ENCODE results near the gene EFHC2.

Gene EFHC2

DNA sequence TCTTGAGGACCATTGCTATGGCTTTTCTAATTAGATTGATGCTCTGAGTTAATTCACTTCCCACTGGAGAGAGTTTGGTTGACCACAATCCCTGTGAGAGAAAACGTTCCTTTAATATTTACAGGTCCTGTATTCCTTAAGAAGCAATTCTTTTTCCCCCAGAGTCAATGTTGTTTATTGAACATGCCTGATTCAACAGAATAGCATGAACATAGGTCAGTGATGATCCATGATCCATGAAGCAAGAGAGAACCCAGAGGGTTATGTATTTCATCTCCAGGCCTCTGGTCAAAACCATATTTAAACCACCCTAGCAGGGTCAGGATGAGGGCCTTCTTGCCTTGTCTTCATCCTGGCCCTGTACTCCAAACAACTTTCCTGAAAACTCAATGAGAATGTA lies 39.4 kb upstream of the EFHC2 start:
- ATAC-seq, result no peak
- TF ChIP-seq ISL1 (CRISPR knock-in tag; IDR thresholded peaks at IDR 0.05) (no peak), RARB (CRISPR knock-in tag; IDR thresholded peaks at IDR 0.05) (no peak), ZC3H10 (CRISPR knock-in tag; IDR thresholded peaks at IDR 0.05) (no peak), ZNF70 (CRISPR knock-in tag; IDR thresholded peaks at IDR 0.05) (no peak), CSRNP3 (CRISPR knock-in tag; IDR thresholded peaks at IDR 0.05) (no peak), ZNF8 (CRISPR knock-in tag; IDR thresholded peaks at IDR 0.05) (no peak), OSR1 (CRISPR knock-in tag; IDR thresholded peaks at IDR 0.05) (no peak)

GRCh38 chrX:44352758-44353157 lies 9.3 kb upstream of the EFHC2 start:
- ATAC-seq, result no peak
- TF ChIP-seq OSR1 (CRISPR knock-in tag; IDR thresholded peaks at IDR 0.05) (no peak), ARNTL (CRISPR knock-in tag; IDR thresholded peaks at IDR 0.05; ENCODE audit: borderline replicate concordance, low read depth) (no peak), ZNF565 (CRISPR knock-in tag; conservative IDR thresholded peaks at IDR 0.05; ENCODE audit: low read depth) (no peak), SNAI2 (CRISPR knock-in tag; IDR thresholded peaks at IDR 0.05) (no peak), ZNF70 (CRISPR knock-in tag; IDR thresholded peaks at IDR 0.05) (no peak), TOX (CRISPR knock-in tag; IDR thresholded peaks at IDR 0.05; ENCODE audit: borderline replicate concordance) (no peak), BACH2 (CRISPR knock-in tag; IDR thresholded peaks at IDR 0.05; ENCODE audit: borderline replicate concordance) (no peak), CREB5 (CRISPR knock-in tag; IDR thresholded peaks at IDR 0.05; ENCODE audit: low read depth) (no peak), CSDC2 (CRISPR knock-in tag; IDR thresholded peaks at IDR 0.05) (no peak), ISL1 (CRISPR knock-in tag; IDR thresholded peaks at IDR 0.05) (no peak)

DNA sequence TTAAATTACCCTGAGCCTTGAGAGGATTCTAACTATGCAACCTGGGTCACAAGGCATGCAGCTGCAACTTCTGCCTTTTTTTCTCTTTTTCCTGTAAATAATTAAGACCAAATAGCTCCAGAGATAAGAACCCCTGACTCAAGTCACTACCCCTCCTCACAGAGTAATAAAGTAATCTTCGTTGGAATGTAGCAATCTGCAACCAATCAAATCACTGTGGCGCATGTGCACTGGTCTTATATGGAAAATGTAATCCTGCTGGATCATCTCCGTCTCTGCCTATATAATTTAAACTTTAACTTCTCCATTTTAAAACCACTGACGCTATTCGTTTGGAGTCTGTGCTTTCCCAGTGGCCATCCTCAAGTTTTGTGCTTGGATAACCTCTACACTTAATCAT lies 6.1 kb upstream of the EFHC2 start:
- TF ChIP-seq ZFP30 (CRISPR knock-in tag; IDR thresholded peaks at IDR 0.05), result no peak
- TF ChIP-seq ZNF8 (CRISPR knock-in tag; IDR thresholded peaks at IDR 0.05), result no peak
- no peak for TF ChIP-seq PPARA (CRISPR knock-in tag; IDR thresholded peaks at IDR 0.05; ENCODE audit: borderline replicate concordance)
- no peak for TF ChIP-seq TCF4 (CRISPR knock-in tag; IDR thresholded peaks at IDR 0.05; ENCODE audit: borderline replicate concordance)
- TF ChIP-seq, protein P1, sequence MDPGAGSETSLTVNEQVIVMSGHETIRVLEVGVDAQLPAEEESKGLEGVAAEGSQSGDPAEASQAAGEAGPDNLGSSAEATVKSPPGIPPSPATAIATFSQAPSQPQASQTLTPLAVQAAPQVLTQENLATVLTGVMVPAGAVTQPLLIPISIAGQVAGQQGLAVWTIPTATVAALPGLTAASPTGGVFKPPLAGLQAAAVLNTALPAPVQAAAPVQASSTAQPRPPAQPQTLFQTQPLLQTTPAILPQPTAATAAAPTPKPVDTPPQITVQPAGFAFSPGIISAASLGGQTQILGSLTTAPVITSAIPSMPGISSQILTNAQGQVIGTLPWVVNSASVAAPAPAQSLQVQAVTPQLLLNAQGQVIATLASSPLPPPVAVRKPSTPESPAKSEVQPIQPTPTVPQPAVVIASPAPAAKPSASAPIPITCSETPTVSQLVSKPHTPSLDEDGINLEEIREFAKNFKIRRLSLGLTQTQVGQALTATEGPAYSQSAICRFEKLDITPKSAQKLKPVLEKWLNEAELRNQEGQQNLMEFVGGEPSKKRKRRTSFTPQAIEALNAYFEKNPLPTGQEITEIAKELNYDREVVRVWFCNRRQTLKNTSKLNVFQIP (CRISPR knock-in tag; IDR thresholded peaks at IDR 0.05; ENCODE audit: borderline replicate concordance, low read depth), result no peak
- TF ChIP-seq ZC3H10 (CRISPR knock-in tag; IDR thresholded peaks at IDR 0.05), result no peak
- no peak for TF ChIP-seq ISL1 (CRISPR knock-in tag; IDR thresholded peaks at IDR 0.05)
- TF ChIP-seq, protein P2, sequence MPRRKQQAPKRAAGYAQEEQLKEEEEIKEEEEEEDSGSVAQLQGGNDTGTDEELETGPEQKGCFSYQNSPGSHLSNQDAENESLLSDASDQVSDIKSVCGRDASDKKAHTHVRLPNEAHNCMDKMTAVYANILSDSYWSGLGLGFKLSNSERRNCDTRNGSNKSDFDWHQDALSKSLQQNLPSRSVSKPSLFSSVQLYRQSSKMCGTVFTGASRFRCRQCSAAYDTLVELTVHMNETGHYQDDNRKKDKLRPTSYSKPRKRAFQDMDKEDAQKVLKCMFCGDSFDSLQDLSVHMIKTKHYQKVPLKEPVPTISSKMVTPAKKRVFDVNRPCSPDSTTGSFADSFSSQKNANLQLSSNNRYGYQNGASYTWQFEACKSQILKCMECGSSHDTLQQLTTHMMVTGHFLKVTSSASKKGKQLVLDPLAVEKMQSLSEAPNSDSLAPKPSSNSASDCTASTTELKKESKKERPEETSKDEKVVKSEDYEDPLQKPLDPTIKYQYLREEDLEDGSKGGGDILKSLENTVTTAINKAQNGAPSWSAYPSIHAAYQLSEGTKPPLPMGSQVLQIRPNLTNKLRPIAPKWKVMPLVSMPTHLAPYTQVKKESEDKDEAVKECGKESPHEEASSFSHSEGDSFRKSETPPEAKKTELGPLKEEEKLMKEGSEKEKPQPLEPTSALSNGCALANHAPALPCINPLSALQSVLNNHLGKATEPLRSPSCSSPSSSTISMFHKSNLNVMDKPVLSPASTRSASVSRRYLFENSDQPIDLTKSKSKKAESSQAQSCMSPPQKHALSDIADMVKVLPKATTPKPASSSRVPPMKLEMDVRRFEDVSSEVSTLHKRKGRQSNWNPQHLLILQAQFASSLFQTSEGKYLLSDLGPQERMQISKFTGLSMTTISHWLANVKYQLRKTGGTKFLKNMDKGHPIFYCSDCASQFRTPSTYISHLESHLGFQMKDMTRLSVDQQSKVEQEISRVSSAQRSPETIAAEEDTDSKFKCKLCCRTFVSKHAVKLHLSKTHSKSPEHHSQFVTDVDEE (CRISPR knock-in tag; IDR thresholded peaks at IDR 0.05), result no peak
- TF ChIP-seq CREB5 (CRISPR knock-in tag; IDR thresholded peaks at IDR 0.05; ENCODE audit: low read depth), result no peak
- TF ChIP-seq ESRRG (CRISPR knock-in tag; IDR thresholded peaks at IDR 0.05), result no peak
- no peak for TF ChIP-seq ZNF565 (CRISPR knock-in tag; conservative IDR thresholded peaks at IDR 0.05; ENCODE audit: low read depth)
- no peak for TF ChIP-seq SNAI2 (CRISPR knock-in tag; IDR thresholded peaks at IDR 0.05)
- TF ChIP-seq, protein P3, sequence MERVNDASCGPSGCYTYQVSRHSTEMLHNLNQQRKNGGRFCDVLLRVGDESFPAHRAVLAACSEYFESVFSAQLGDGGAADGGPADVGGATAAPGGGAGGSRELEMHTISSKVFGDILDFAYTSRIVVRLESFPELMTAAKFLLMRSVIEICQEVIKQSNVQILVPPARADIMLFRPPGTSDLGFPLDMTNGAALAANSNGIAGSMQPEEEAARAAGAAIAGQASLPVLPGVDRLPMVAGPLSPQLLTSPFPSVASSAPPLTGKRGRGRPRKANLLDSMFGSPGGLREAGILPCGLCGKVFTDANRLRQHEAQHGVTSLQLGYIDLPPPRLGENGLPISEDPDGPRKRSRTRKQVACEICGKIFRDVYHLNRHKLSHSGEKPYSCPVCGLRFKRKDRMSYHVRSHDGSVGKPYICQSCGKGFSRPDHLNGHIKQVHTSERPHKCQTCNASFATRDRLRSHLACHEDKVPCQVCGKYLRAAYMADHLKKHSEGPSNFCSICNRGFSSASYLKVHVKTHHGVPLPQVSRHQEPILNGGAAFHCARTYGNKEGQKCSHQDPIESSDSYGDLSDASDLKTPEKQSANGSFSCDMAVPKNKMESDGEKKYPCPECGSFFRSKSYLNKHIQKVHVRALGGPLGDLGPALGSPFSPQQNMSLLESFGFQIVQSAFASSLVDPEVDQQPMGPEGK (CRISPR knock-in tag; IDR thresholded peaks at IDR 0.05; ENCODE audit: borderline replicate concordance), result no peak
- no peak for TF ChIP-seq TOX (CRISPR knock-in tag; IDR thresholded peaks at IDR 0.05; ENCODE audit: borderline replicate concordance)
- no peak for TF ChIP-seq GLIS3 (CRISPR knock-in tag; IDR thresholded peaks at IDR 0.05)
- TF ChIP-seq OSR1 (CRISPR knock-in tag; IDR thresholded peaks at IDR 0.05), result no peak
- no peak for TF ChIP-seq CSDC2 (CRISPR knock-in tag; IDR thresholded peaks at IDR 0.05)
- no peak for ATAC-seq
